ENCODE results near the gene PRDX2.

Gene PRDX2

GRCh38 chr19:12754465-12755196, 47.0 kb downstream of the PRDX2 start:
- DNase-seq (ENCODE audit: low read depth in 2 of 2, low spot score in 1 of 2) = no peak

- no peak for DNase-seq (ENCODE audit: low read depth in 2 of 2, low spot score in 1 of 2)
These were observed 49.4 kb downstream of the PRDX2 start for GRCh38 chr19:12752056-12752781.

DNA sequence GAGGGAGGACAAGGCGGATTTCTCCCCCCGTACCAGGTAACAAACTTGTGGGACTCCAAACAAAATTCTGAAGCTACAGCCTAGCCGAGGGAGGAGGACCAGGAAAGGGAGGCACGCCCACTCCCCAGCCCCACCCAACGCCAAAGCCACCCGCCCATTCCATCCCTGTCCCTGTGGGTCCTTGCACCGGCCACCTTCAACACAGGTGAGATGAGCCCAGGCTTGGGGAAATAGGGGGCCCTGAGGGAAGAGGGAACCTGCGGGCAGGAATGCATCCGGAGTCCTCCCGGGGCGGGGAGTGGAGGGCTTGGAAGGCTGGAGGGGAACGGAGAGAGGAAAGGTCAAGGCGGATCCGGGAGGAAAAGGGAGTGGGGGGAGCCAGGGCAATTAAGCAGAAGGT, 50.0 kb downstream of the PRDX2 start, which contains the start of gene BEST2:
BEST2 (plus strand) TSS at position 157 of the 400 bp plus-strand sequence. CDS start 802 bp downstream, outside the sequence.
- DNase-seq (ENCODE audit: low read depth in 2 of 2, low spot score in 1 of 2) = no peak

- DNase-seq (ENCODE audit: low read depth in 2 of 2, low spot score in 1 of 2) = no peak
These were observed 50.7 kb downstream of the PRDX2 start for GRCh38 chr19:12750851-12751250.

- no peak for DNase-seq (ENCODE audit: low read depth in 2 of 2, low spot score in 1 of 2)
These were observed 51.6 kb downstream of the PRDX2 start for GRCh38 chr19:12749938-12750521.

DNA sequence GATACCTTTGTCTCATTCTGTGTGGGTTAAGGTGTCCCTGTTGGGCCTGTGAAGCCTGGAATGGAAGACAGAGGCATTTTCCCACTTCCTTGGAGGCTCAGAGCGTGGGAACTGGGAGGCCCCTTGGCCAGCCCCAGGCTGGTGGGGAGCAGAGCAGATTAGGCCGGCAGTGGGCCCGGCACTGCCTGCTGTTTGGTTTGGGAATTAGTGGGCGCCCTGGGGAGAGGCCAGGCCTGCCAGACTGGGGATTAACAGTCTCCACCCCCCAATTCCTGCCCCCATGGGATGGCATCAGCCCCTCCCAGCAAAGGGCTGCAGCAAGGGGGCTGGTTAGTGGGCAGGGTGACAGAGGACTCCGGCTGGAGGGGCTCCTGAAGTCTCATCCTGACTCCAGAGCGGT, 53.1 kb downstream of the PRDX2 start:
- DNase-seq (ENCODE audit: low read depth in 2 of 2, low spot score in 1 of 2) = no peak

Measured in stimulated activated CD8-positive, alpha-beta memory T cell treated with anti-CD3 and anti-CD28 coated beads, Interleukin-4, amount 100 ng/mL, for 1 hour (primary cell).